HCT116 (cell line): ENCODE measurements around the gene UMOD. TPM values are rescaled to one million over a fixed set of nuclear protein-coding genes. Genes with fewer than 3 reads are reported as not detected.

ENCODE experiments used
- ATAC-seq: fragments of 200-7000 bp; cut with Tn5 transposase; 2 replicates; pipeline ENCODE4 v1.9.1; 2020; ENCODE audit warnings: mild to moderate bottlenecking, moderate library complexity
- BruUV-seq: library from RNA; stranded (reverse); fragments of 400-500 nt; replicated peaks from 2 replicates; lab custom pipeline; 2021; lab: Mats Ljungman, UMichigan
- CTCF ChIA-PET: fragments of 300-600 bp; sonication (Branson Sonifier 250); formaldehyde crosslinking; loops from one replicate; lab custom pipeline; 2021; ENCODE audit warnings: antibody characterized with exemption; lab: Charles Lee
- POLR2A ChIA-PET: fragments of 300-600, 350-600 bp; sonication (Branson Sonifier 250); formaldehyde crosslinking; loops from one replicate; lab custom pipeline; 2021; ENCODE audit warnings: antibody characterized with exemption; lab: Charles Lee
- RAD21 ChIA-PET, 2 experiments: fragments of 300-600 bp; sonication (Branson Sonifier 250); formaldehyde crosslinking; loops; one replicate each; lab custom pipeline; 2023; ENCODE audit warnings: low total read pairs in 2 of 2; ENCODE audit not compliant: uncharacterized antibody in 2 of 2, unreplicated experiment in 2 of 2, low non-redundant PET in 1 of 2; lab: Charles Lee
- DNase-seq: peaks from one replicate; pipeline ENCODE4 v3.0.0-alpha.2; 2010; ENCODE audit warnings: low read depth, low spot score
- H2AFZ ChIP-seq: fragments of 200-600 bp; shearing (Covaris generic), sonication (generic); 2 replicates; pipeline ENCODE4 v1.6.1; 2017; ENCODE audit warnings: low read depth, mixed run types, mixed read lengths, antibody characterized with exemption, low read length; ENCODE audit not compliant: poor library complexity, severe bottlenecking
- H3K27ac ChIP-seq: 2 replicates; pipeline ENCODE4 v1.5.1; 2012; ENCODE audit warnings: low read depth, low read length
- H3K27me3 ChIP-seq: fragments of 200-600 bp; sonication (generic); 2 replicates; pipeline ENCODE4 v1.6.1; 2016; ENCODE audit warnings: mixed run types, low read length, mixed read lengths; ENCODE audit not compliant: insufficient read depth
- H3K36me3 ChIP-seq, 2 experiments: fragments of 200-500 bp in 1 of 2; fragments of 200-600 bp in 1 of 2; sonication (Bioruptor generic) in 1 of 2; sonication (generic) in 1 of 2; 2 replicates each; pipeline versions ENCODE4 v1.5.1 to v1.6.1; 2014 to 2016; ENCODE audit warnings: low read length in 2 of 2, inconsistent platforms in 1 of 2, mixed read lengths in 1 of 2, mixed run types in 1 of 2; ENCODE audit not compliant: insufficient read depth in 2 of 2, control insufficient read depth in 1 of 2
- H3K4me1 ChIP-seq, 2 experiments: fragments of 200-600 bp in 1 of 2; sonication (generic) in 1 of 2; 2 replicates each; pipeline versions ENCODE4 v1.5.1 to v1.6.1; 2012 to 2017; ENCODE audit warnings: low read length in 2 of 2, inconsistent platforms in 1 of 2, mild to moderate bottlenecking in 1 of 2, mixed read lengths in 1 of 2, mixed run types in 1 of 2, moderate library complexity in 1 of 2; ENCODE audit not compliant: insufficient read depth in 2 of 2, control insufficient read depth in 1 of 2
- H3K4me2 ChIP-seq: fragments of 200-600 bp; sonication (generic); 2 replicates; pipeline ENCODE4 v1.6.1; 2017; ENCODE audit warnings: mixed run types, low read length, mixed read lengths
- H3K4me3 ChIP-seq, 2 experiments: fragments of 200-600 bp in 1 of 2; sonication (generic) in 1 of 2; replicated peaks in 1 of 2; 2 replicates each; pipeline ENCODE4 v1.5.1; 2011 to 2016; ENCODE audit warnings: low read length in 2 of 2, control low read depth in 1 of 2, low read depth in 1 of 2, mild to moderate bottlenecking in 1 of 2, mixed read lengths in 1 of 2, mixed run types in 1 of 2
- H3K79me2 ChIP-seq: fragments of 200-600 bp; sonication (generic); 2 replicates; pipeline ENCODE4 v1.6.1; 2017; ENCODE audit warnings: mild to moderate bottlenecking, mixed run types, low read length, moderate library complexity, mixed read lengths; ENCODE audit not compliant: insufficient read depth
- H3K9ac ChIP-seq: fragments of 200-600 bp; sonication (generic); 2 replicates; pipeline ENCODE4 v1.6.1; 2016; ENCODE audit warnings: low read length, mixed read lengths
- H3K9me2 ChIP-seq: fragments of 200-600 bp; sonication (generic), shearing (Covaris generic); 2 replicates; pipeline ENCODE4 v1.6.1; 2017; ENCODE audit warnings: mixed run types, mild to moderate bottlenecking, moderate library complexity; ENCODE audit not compliant: insufficient read depth
- H3K9me3 ChIP-seq, 2 experiments: fragments of 200-500 bp in 1 of 2; fragments of 200-600 bp in 1 of 2; sonication (Bioruptor generic) in 1 of 2; sonication (generic) in 1 of 2; 2 replicates each; pipeline ENCODE4 v1.6.1; 2014 to 2017; ENCODE audit warnings: low read length in 2 of 2, mixed read lengths in 2 of 2, inconsistent platforms in 1 of 2, low read depth in 1 of 2, mild to moderate bottlenecking in 1 of 2, mixed run types in 1 of 2, moderate library complexity in 1 of 2; ENCODE audit not compliant: control insufficient read depth in 1 of 2, insufficient read depth in 1 of 2
- H4K20me1 ChIP-seq: fragments of 200-600 bp; sonication (generic), shearing (Covaris generic); 2 replicates; pipeline ENCODE4 v1.6.1; 2017; ENCODE audit warnings: mixed run types, mild to moderate bottlenecking, moderate library complexity; ENCODE audit not compliant: insufficient read depth
- CBX3 ChIP-seq: IDR thresholded peaks from 2 replicates; pipeline ENCODE4 v1.6.1; 2012; ENCODE audit warnings: low read depth
- EGR1 ChIP-seq: IDR thresholded peaks from 2 replicates; pipeline ENCODE4 v1.6.1; 2012; ENCODE audit warnings: low read depth
- ELF1 ChIP-seq: IDR thresholded peaks from 2 replicates; pipeline ENCODE4 v1.6.1; 2012; ENCODE audit warnings: low read depth, borderline replicate concordance
- EZH2phosphoT487 ChIP-seq: fragments of 200-600 bp; IDR thresholded peaks from 2 replicates; pipeline ENCODE4 v1.6.1; 2018; ENCODE audit warnings: antibody characterized with exemption, borderline replicate concordance
- FOSL1 ChIP-seq: IDR thresholded peaks from 2 replicates; pipeline ENCODE4 v1.6.1; 2012; ENCODE audit warnings: low read depth
- JUND ChIP-seq: IDR thresholded peaks from 2 replicates; pipeline ENCODE4 v1.6.1; 2012
- POLR2A ChIP-seq: IDR thresholded peaks from 2 replicates; pipeline ENCODE4 v1.7.0; 2011; ENCODE audit warnings: borderline replicate concordance; ENCODE audit not compliant: insufficient read depth, insufficient read length; ENCODE audit errors: extremely low read depth
- POLR2AphosphoS5 ChIP-seq: IDR thresholded peaks from 2 replicates; pipeline ENCODE4 v1.6.1; 2011; ENCODE audit warnings: mild to moderate bottlenecking, low read depth, low read length, moderate library complexity
- RAD21 ChIP-seq: IDR thresholded peaks from 2 replicates; pipeline ENCODE4 v1.6.1; 2012; ENCODE audit warnings: low read depth, mild to moderate bottlenecking
- SIN3A ChIP-seq: IDR thresholded peaks from 2 replicates; pipeline ENCODE4 v1.6.1; 2012; ENCODE audit warnings: low read depth
- SP1 ChIP-seq: IDR thresholded peaks from 2 replicates; pipeline ENCODE4 v1.6.1; 2012; ENCODE audit warnings: low read depth
- SRF ChIP-seq: IDR thresholded peaks from 2 replicates; pipeline ENCODE4 v1.6.1; 2012; ENCODE audit warnings: low read depth
- TCF7L2 ChIP-seq: IDR thresholded peaks from 2 replicates; pipeline ENCODE4 v1.7.0; 2011; ENCODE audit warnings: borderline replicate concordance, inconsistent platforms; ENCODE audit not compliant: insufficient read depth, insufficient read length; ENCODE audit errors: extremely low read depth
- ZFX ChIP-seq: fragments of 450-650 bp; IDR thresholded peaks from 2 replicates; pipeline ENCODE4 v1.6.1; 2017
- ZNF274 ChIP-seq: fragments of 200-500 bp; sonication (Bioruptor generic); IDR thresholded peaks from 2 replicates; pipeline ENCODE4 v1.6.1; 2014; ENCODE audit warnings: mild to moderate bottlenecking, low read depth, low read length, inconsistent platforms
- intact Hi-C: fragments of 100-400 bp; cut with micrococcal nuclease; formaldehyde crosslinking; loops from 2 replicates; pipeline ENCODE4 v1.10.0; 2022
- total RNA-seq: library from RNA; stranded (reverse); gene quantifications from one replicate; pipeline ENCODE4 v1.2.1, GENCODE V29; 2021; ENCODE audit not compliant: unreplicated experiment
- TF ChIP-seq, protein P1 (sequence below): IDR thresholded peaks from 2 replicates; pipeline ENCODE4 v1.6.1; 2012; ENCODE audit warnings: low read depth
- TF ChIP-seq, protein P2 (sequence below), 3 experiments: fragments of 200-600 bp in 1 of 3; sonication (generic) in 1 of 3; IDR thresholded peaks in 2 of 3; conservative IDR thresholded peaks in 1 of 3; 2 replicates each; pipeline ENCODE4 v1.5.1; 2012 to 2017; ENCODE audit warnings: low read depth in 2 of 3, low read length in 2 of 3, antibody characterized with exemption in 1 of 3, borderline replicate concordance in 1 of 3, control low read depth in 1 of 3, mild to moderate bottlenecking in 1 of 3, mixed read lengths in 1 of 3, mixed run types in 1 of 3, moderate library complexity in 1 of 3; ENCODE audit not compliant: insufficient read depth in 1 of 3
- TF ChIP-seq, protein P3 (sequence below): IDR thresholded peaks from 2 replicates; pipeline ENCODE4 v1.6.1; 2012
- TF ChIP-seq, protein P4 (sequence below): IDR thresholded peaks from 2 replicates; pipeline ENCODE4 v1.6.1; 2011; ENCODE audit warnings: mild to moderate bottlenecking, low read length, moderate library complexity; ENCODE audit not compliant: insufficient replicate concordance; ENCODE audit errors: extremely low read depth
- TF ChIP-seq, protein P5 (sequence below): IDR thresholded peaks from 2 replicates; pipeline ENCODE4 v1.6.1; 2012

UMOD gene
- total RNA-seq, 1 experiment from 2014 or later: not detected

DNA sequence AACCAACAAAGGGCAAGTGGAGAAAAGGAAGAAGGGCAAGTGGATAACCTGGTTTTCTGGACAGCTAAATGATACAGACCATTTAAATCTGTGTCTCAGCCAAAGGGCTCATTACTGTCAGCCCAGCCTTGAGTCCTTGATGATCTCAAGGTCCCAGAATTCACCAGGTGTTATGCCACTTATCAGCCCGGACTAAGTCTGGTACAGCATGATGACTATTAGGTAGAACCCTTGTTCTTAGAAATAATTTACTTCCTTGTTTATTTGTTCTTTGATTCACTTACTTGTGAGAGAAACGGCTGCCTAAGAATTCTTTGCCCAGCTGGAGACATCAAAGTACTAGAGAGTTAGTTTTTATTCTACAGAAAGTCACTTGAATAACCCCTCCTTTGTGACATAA, 48.6 kb upstream of the UMOD start (continued):
- no peak for TF ChIP-seq TCF7L2
- no peak for TF ChIP-seq RAD21
- no peak for TF ChIP-seq POLR2AphosphoS5
- TF ChIP-seq SRF: no peak
- no peak for TF ChIP-seq EZH2phosphoT487

DNA sequence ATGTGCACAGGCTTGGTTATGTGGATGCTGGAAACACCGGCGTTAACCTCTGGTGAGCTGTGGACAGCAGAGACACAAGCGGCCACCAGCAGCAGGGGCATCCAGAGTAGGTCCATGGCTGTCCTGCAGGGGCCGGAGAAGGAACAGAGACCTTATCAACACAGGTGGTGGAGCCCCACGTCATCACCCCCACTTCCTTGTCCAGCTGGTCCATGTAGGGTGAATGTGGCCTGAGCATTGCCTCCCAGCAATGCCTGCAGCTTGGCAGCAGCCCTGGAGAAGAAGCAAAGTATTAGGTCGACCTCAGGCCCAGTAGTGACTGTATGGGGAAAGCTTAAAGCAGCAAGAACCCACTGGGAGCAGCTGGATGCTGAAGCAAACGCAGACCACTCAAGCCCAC, 46.7 kb upstream of the UMOD start:
- H3K36me3 ChIP-seq: no peaks in the 10 kb centered on the region
- no peaks in the 10 kb centered on the region for H3K9me2 ChIP-seq
- BruUV-seq: no TSS peak
- no peak overlapping the region for H3K4me3 ChIP-seq
- intact Hi-C loops: no loop called here
- ChIA-PET POLR2A (no interaction called here), RAD21 (no interaction called here), CTCF (interaction anchor here (1.0 kb wide), 1 partner anchor 16 kb away, joined by 3 read pairs; no protein-coding TSS in a partner anchor)
- no peaks in the 10 kb centered on the region for H3K79me2 ChIP-seq
- no peaks in the 10 kb centered on the region; the same call in 1 of the 2 replicates for H3K27me3 ChIP-seq
- ATAC-seq (no peak), DNase-seq (no peak)
- no peak overlapping the region for H2AFZ ChIP-seq
- H3K9ac ChIP-seq: no peak overlapping the region
- H3K4me2 ChIP-seq: no peak overlapping the region
- no peaks in the 10 kb centered on the region; a peak in 1 of 4 replicates for H3K4me1 ChIP-seq
- H3K27ac ChIP-seq: no peak overlapping the region
- no peaks in the 10 kb centered on the region for H4K20me1 ChIP-seq
- no peaks in the 10 kb centered on the region for H3K9me3 ChIP-seq
- TF ChIP-seq POLR2AphosphoS5 (no peak), FOSL1 (no peak), ELF1 (no peak), EGR1 (no peak), RAD21 (no peak), JUND (no peak), ZNF274 (no peak), SRF (no peak), SP1 (no peak), ZFX (no peak), POLR2A (no peak), SIN3A (no peak), CBX3 (no peak), EZH2phosphoT487 (no peak)
- TF ChIP-seq, protein P1, sequence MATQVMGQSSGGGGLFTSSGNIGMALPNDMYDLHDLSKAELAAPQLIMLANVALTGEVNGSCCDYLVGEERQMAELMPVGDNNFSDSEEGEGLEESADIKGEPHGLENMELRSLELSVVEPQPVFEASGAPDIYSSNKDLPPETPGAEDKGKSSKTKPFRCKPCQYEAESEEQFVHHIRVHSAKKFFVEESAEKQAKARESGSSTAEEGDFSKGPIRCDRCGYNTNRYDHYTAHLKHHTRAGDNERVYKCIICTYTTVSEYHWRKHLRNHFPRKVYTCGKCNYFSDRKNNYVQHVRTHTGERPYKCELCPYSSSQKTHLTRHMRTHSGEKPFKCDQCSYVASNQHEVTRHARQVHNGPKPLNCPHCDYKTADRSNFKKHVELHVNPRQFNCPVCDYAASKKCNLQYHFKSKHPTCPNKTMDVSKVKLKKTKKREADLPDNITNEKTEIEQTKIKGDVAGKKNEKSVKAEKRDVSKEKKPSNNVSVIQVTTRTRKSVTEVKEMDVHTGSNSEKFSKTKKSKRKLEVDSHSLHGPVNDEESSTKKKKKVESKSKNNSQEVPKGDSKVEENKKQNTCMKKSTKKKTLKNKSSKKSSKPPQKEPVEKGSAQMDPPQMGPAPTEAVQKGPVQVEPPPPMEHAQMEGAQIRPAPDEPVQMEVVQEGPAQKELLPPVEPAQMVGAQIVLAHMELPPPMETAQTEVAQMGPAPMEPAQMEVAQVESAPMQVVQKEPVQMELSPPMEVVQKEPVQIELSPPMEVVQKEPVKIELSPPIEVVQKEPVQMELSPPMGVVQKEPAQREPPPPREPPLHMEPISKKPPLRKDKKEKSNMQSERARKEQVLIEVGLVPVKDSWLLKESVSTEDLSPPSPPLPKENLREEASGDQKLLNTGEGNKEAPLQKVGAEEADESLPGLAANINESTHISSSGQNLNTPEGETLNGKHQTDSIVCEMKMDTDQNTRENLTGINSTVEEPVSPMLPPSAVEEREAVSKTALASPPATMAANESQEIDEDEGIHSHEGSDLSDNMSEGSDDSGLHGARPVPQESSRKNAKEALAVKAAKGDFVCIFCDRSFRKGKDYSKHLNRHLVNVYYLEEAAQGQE: no peak
- TF ChIP-seq, protein P2, sequence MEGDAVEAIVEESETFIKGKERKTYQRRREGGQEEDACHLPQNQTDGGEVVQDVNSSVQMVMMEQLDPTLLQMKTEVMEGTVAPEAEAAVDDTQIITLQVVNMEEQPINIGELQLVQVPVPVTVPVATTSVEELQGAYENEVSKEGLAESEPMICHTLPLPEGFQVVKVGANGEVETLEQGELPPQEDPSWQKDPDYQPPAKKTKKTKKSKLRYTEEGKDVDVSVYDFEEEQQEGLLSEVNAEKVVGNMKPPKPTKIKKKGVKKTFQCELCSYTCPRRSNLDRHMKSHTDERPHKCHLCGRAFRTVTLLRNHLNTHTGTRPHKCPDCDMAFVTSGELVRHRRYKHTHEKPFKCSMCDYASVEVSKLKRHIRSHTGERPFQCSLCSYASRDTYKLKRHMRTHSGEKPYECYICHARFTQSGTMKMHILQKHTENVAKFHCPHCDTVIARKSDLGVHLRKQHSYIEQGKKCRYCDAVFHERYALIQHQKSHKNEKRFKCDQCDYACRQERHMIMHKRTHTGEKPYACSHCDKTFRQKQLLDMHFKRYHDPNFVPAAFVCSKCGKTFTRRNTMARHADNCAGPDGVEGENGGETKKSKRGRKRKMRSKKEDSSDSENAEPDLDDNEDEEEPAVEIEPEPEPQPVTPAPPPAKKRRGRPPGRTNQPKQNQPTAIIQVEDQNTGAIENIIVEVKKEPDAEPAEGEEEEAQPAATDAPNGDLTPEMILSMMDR (IDR thresholded peaks at IDR 0.05 in 2 of 3, conservative IDR thresholded peaks at IDR 0.05 in 1 of 3; ENCODE audit: borderline replicate concordance in 1 of 3, insufficient read depth in 1 of 3, low read depth in 2 of 3, low read length in 2 of 3): no peak
- TF ChIP-seq, protein P3, sequence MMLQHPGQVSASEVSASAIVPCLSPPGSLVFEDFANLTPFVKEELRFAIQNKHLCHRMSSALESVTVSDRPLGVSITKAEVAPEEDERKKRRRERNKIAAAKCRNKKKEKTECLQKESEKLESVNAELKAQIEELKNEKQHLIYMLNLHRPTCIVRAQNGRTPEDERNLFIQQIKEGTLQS: no peak
- TF ChIP-seq, protein P4, sequence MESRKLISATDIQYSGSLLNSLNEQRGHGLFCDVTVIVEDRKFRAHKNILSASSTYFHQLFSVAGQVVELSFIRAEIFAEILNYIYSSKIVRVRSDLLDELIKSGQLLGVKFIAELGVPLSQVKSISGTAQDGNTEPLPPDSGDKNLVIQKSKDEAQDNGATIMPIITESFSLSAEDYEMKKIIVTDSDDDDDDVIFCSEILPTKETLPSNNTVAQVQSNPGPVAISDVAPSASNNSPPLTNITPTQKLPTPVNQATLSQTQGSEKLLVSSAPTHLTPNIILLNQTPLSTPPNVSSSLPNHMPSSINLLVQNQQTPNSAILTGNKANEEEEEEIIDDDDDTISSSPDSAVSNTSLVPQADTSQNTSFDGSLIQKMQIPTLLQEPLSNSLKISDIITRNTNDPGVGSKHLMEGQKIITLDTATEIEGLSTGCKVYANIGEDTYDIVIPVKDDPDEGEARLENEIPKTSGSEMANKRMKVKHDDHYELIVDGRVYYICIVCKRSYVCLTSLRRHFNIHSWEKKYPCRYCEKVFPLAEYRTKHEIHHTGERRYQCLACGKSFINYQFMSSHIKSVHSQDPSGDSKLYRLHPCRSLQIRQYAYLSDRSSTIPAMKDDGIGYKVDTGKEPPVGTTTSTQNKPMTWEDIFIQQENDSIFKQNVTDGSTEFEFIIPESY: no peak
- TF ChIP-seq, protein P5, sequence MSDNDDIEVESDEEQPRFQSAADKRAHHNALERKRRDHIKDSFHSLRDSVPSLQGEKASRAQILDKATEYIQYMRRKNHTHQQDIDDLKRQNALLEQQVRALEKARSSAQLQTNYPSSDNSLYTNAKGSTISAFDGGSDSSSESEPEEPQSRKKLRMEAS: no peak
